Measurements from ENCODE around the gene SFT2D3.

GRCh38 chr2:127702395-127703009 is 1.2 kb downstream of the SFT2D3 start:
- TF ChIP-seq EZH2 (IDR thresholded peaks at IDR 0.05; ENCODE audit: borderline replicate concordance, low read depth, low read length, poor library complexity, severe bottlenecking) (no peak), CTCF (conservative IDR thresholded peaks at IDR 0.05; ENCODE audit: low read depth, low read length) (0 out of 2 replicates have a peak, but pooled peaks have one; percentile 4)
